ENCODE results near the gene ZNF326. TPM values are rescaled to one million over a fixed set of nuclear protein-coding genes. Genes with fewer than 3 reads are reported as not detected.

The ZNF326 gene
- total RNA-seq, 1 experiment from 2014 or later: 60.1 TPM

DNA sequence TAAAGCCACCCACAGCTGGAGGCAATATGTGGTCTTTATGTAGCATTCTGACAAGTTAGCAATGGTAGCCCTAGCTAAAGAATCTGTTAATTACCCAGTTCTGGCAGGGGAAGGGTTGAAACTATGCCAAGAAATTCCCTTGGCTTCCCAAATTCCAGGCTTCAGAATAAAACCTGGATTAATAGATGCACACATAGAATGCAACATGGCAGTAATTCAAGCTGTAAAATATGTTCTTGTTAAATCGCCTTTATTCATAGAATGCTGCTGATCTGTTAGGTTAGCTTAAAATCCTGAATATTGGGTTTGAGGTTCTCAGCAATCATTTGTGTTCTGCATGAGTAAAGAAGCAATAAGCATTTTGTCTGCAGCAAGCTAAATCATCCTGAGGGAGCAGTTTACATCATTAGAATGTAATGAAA lies 80.1 kb downstream of the ZNF326 start:
- CTCF ChIA-PET: no interaction called here
- peak overlapping the region; percentile 27 for H3K27ac ChIP-seq (ENCODE audit: low read depth, low read length, poor library complexity, severe bottlenecking)
- no peaks in the 10 kb centered on the region for H3K27me3 ChIP-seq (replicated peaks; ENCODE audit: insufficient read depth, low read depth, low read length, poor library complexity)
- intact Hi-C loops (cut with micrococcal nuclease; ENCODE audit: unreplicated experiment): no loop called here
- no TSS peak for BruUV-seq (replicated peaks)
- no peak overlapping the region for H3K4me3 ChIP-seq (ENCODE audit: low read depth, low read length, poor library complexity, severe bottlenecking)
- TF ChIP-seq, protein P1, sequence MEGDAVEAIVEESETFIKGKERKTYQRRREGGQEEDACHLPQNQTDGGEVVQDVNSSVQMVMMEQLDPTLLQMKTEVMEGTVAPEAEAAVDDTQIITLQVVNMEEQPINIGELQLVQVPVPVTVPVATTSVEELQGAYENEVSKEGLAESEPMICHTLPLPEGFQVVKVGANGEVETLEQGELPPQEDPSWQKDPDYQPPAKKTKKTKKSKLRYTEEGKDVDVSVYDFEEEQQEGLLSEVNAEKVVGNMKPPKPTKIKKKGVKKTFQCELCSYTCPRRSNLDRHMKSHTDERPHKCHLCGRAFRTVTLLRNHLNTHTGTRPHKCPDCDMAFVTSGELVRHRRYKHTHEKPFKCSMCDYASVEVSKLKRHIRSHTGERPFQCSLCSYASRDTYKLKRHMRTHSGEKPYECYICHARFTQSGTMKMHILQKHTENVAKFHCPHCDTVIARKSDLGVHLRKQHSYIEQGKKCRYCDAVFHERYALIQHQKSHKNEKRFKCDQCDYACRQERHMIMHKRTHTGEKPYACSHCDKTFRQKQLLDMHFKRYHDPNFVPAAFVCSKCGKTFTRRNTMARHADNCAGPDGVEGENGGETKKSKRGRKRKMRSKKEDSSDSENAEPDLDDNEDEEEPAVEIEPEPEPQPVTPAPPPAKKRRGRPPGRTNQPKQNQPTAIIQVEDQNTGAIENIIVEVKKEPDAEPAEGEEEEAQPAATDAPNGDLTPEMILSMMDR (conservative IDR thresholded peaks at IDR 0.05; ENCODE audit: low read depth, low read length): no peak
- TF ChIP-seq EZH2 (IDR thresholded peaks at IDR 0.05; ENCODE audit: borderline replicate concordance, low read depth, low read length, poor library complexity, severe bottlenecking): no peak
- DNase-seq (ENCODE audit: low spot score): peak; percentile 59
- H3K9me3 ChIP-seq (ENCODE audit: low read depth, low read length, poor library complexity, severe bottlenecking): no peaks in the 10 kb centered on the region
- H3K36me3 ChIP-seq (ENCODE audit: insufficient read depth, low read length, poor library complexity, severe bottlenecking): no peaks in the 10 kb centered on the region
- POLR2A ChIA-PET (ENCODE audit: low non-redundant PET): no interaction called here
- H3K4me1 ChIP-seq (ENCODE audit: insufficient read depth, low read length, poor library complexity, severe bottlenecking): peaks cover 36% of the 10 kb centered on the region

DNA sequence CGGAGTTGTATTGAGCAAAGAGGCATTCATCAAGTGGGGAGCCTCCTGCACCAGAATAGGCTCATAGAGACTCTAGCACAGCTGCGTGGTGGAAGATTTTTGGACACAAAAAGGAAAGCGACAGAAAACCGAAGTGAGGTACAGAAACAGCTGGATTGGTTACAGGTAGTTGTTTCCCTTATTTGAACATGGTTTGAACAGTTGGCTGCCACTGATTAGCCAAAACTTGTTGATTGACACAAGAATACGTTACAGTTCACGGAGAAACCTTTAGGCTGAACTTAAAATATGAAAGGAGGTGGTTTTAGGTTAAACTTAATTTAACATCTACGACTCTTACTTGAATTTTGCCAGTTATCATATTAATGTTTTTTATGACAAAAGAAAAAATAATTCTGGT lies 89.1 kb downstream of the ZNF326 start:
- Histone ChIP-seq H3K4me1 (ENCODE audit: insufficient read depth, low read length, poor library complexity, severe bottlenecking) (no peaks in the 10 kb centered on the region), H3K27ac (ENCODE audit: low read depth, low read length, poor library complexity, severe bottlenecking) (no peak overlapping the region), H3K9me3 (ENCODE audit: low read depth, low read length, poor library complexity, severe bottlenecking) (no peaks in the 10 kb centered on the region), H3K27me3 (replicated peaks; ENCODE audit: insufficient read depth, low read depth, low read length, poor library complexity) (no peaks in the 10 kb centered on the region), H3K36me3 (ENCODE audit: insufficient read depth, low read length, poor library complexity, severe bottlenecking) (no peaks in the 10 kb centered on the region), H3K4me3 (ENCODE audit: low read depth, low read length, poor library complexity, severe bottlenecking) (no peak overlapping the region)
- no peak for DNase-seq (ENCODE audit: low spot score)
- ChIA-PET POLR2A (ENCODE audit: low non-redundant PET) (no interaction called here), CTCF (no interaction called here)
- TF ChIP-seq, protein P1 (conservative IDR thresholded peaks at IDR 0.05; ENCODE audit: low read depth, low read length): no peak
- TF ChIP-seq EZH2 (IDR thresholded peaks at IDR 0.05; ENCODE audit: borderline replicate concordance, low read depth, low read length, poor library complexity, severe bottlenecking): no peak
- intact Hi-C loops (cut with micrococcal nuclease; ENCODE audit: unreplicated experiment): no loop called here
- BruUV-seq (replicated peaks): no TSS peak

Other genes starting within 250 kb of the ZNF326 start
- gene LRRC8D, start 174.1 kb upstream of the ZNF326 start, total RNA-seq (2021): 59.4 and 67.5 TPM in 2 replicates